Sigmoid colon (tissue), 7 donors: ENCODE results near the gene AGBL1. TPM values are rescaled to one million over a fixed set of nuclear protein-coding genes. Genes with fewer than 3 reads are reported as not detected.

Source experiments
- DNase-seq: peaks from one replicate; pipeline ENCODE4 v3.0.0-alpha.2; 2019
- H3K27ac ChIP-seq, 4 donors: fragments of 200-600 bp; sonication (generic); one replicate each; pipeline ENCODE4 v1.5.1; 2016 to 2019; ENCODE audit warnings: mild to moderate bottlenecking in 1 of 4
- H3K27me3 ChIP-seq, 3 donors: fragments of 200-600 bp; sonication (generic); one replicate each; pipeline ENCODE4 v1.5.1; 2019; ENCODE audit warnings: mild to moderate bottlenecking in 1 of 3
- H3K36me3 ChIP-seq, 4 donors: fragments of 200-600 bp; sonication (generic); one replicate each; pipeline ENCODE4 v1.5.1; 2016 to 2019
- H3K4me1 ChIP-seq, 4 donors: fragments of 200-600 bp; sonication (generic); one replicate each; pipeline ENCODE4 v1.5.1; 2017 to 2019
- H3K4me3 ChIP-seq, 4 donors: fragments of 200-600 bp; sonication (generic); one replicate each; pipeline ENCODE4 v1.5.1; 2017 to 2019; ENCODE audit warnings: mild to moderate bottlenecking in 2 of 4, moderate library complexity in 1 of 4
- H3K9me3 ChIP-seq, 4 donors: fragments of 200-600 bp in 3 of 4; sonication (generic) in 3 of 4; one replicate each; pipeline versions ENCODE4 v1.5.1 to v1.6.1; 2013 to 2019
- EP300 ChIP-seq, 4 donors: sonication (generic); formaldehyde crosslinking; IDR thresholded peaks; one replicate each; pipeline ENCODE4 v1.6.1; 2017; ENCODE audit warnings: antibody characterized with exemption in 4 of 4
- POLR2A ChIP-seq, 2 donors: fragments of 450-650 bp; IDR thresholded peaks; one replicate each; pipeline ENCODE4 v1.6.1; 2016; ENCODE audit warnings: antibody characterized with exemption in 2 of 2, mild to moderate bottlenecking in 2 of 2, moderate library complexity in 2 of 2
- POLR2AphosphoS5 ChIP-seq, 4 donors: sonication (generic); formaldehyde crosslinking; IDR thresholded peaks; one replicate each; pipeline ENCODE4 v1.6.1; 2017; ENCODE audit warnings: antibody characterized with exemption in 4 of 4
- WGBS, 2 donors: extraction: QIAGEN DNeasy Blood & Tissue Kit; methylation state at CpG; one replicate each; pipeline ENCODE4 v1.1.7; 2013; 5-methylcytosine and 5-hydroxymethylcytosine counted together
- intact Hi-C: fragments of 100-400 bp; cut with DNase I; formaldehyde crosslinking; loops from one replicate; pipeline ENCODE4 v1.15.1; 2023
- polyA plus RNA-seq, 3 donors: library from polyadenylated mRNA; stranded (reverse); fragments of 200-250 nt; gene quantifications; one replicate each; pipeline ENCODE4 v1.2.3, GENCODE V29; 2013
- total RNA-seq, 4 donors: library from RNA; depleted of rRNA; stranded (reverse); fragments of >200 nt; gene quantifications; one replicate each; pipeline ENCODE4 v1.1.0, GENCODE V29; 2016
- TF ChIP-seq, protein P1 (sequence below), 4 experiments: fragments of 450-650 bp in 3 of 4; fragments of 200-600 bp in 1 of 4; IDR thresholded peaks; one replicate each; pipeline ENCODE4 v1.5.1; 2016 to 2019; ENCODE audit warnings: antibody characterized with exemption in 4 of 4, mild to moderate bottlenecking in 3 of 4, moderate library complexity in 2 of 4
- donor health status: healthy with polysubstance abuse.
- donor health status: Bipolar disorder and iron deficiency.
- donor health status: healthy.

Gene AGBL1
- total and polyA plus RNA-seq, 7 donors, result 0.16 to 0.28 TPM; not detected in 5

DNA sequence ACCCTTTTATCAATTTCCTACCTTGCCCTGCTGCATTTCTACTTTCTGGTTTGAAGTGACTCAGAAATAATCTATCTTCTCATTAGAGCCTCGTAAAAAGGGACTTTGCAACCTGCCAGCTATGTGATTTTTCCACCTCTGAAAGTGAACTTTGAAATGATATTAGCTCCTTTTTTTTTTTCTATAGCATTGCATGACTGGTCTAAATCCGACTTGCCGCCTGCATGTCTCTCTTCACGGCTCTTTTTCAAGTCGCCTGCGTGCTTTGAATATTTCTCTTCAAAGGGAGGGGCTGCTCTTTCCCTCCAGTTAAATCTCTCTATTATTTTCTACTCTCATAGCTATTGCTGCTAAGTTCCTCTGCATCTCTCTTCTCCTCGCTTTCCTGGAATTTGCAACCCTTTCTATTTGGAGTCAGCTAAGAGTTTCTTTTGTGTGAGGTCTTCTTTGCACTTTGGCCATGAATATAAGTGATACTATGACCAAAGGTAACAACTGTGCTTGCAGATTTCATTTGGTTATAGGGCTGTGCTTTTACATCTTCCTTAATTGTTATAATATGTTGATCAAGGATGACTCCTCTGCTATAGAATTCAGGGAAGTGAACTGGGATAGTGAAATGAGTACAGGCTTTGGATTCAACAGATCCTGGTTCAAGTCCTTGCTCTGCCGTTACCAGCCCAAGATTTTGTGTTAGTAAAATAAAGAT is 541.1 kb downstream of the AGBL1 start:
- TF ChIP-seq POLR2A (IDR thresholded peaks at IDR 0.05), result no peak
- TF ChIP-seq, protein P1, sequence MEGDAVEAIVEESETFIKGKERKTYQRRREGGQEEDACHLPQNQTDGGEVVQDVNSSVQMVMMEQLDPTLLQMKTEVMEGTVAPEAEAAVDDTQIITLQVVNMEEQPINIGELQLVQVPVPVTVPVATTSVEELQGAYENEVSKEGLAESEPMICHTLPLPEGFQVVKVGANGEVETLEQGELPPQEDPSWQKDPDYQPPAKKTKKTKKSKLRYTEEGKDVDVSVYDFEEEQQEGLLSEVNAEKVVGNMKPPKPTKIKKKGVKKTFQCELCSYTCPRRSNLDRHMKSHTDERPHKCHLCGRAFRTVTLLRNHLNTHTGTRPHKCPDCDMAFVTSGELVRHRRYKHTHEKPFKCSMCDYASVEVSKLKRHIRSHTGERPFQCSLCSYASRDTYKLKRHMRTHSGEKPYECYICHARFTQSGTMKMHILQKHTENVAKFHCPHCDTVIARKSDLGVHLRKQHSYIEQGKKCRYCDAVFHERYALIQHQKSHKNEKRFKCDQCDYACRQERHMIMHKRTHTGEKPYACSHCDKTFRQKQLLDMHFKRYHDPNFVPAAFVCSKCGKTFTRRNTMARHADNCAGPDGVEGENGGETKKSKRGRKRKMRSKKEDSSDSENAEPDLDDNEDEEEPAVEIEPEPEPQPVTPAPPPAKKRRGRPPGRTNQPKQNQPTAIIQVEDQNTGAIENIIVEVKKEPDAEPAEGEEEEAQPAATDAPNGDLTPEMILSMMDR (IDR thresholded peaks at IDR 0.05), result no peak
- no peak for TF ChIP-seq EP300 (IDR thresholded peaks at IDR 0.05)
- TF ChIP-seq POLR2AphosphoS5 (IDR thresholded peaks at IDR 0.05), result no peak
- Histone ChIP-seq H3K36me3 (no peaks in the 10 kb centered on the region), H3K4me3 (no peak overlapping the region), H3K27me3 (no peaks in the 10 kb centered on the region), H3K9me3 (no peaks in the 10 kb centered on the region), H3K27ac (no peak overlapping the region), H3K4me1 (peaks cover 0 to 8% (median 0%) of the 10 kb centered on the region in 4 donors)
- DNase-seq, result no peak
- intact Hi-C loops, result no loop called here
- WGBS, 2 donors, result 14 to 36% methylated on average over 8 of the region's 8 CpGs

DNA sequence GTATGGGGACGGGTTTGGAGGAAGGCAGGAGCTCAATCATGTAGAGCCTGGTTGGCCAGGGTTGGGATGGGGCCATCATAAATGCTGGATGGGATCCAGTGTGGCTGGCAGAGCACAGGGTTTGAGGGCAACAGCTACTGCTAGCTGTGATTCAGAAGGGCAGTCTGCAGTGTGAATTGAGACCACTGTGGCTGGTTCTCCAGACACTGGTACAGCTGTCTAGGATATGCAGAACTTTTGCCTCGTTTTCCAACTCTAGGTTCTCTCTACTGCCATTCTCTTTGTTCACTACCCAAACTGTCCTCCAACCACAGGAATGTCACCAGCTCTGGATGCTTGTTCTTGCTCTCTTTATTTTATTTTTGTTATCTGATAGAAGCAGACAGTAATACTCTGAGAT is 543.6 kb downstream of the AGBL1 start:
- TF ChIP-seq EP300 (IDR thresholded peaks at IDR 0.05) (no peak), POLR2A (IDR thresholded peaks at IDR 0.05) (no peak), POLR2AphosphoS5 (IDR thresholded peaks at IDR 0.05) (no peak)
- TF ChIP-seq, protein P1 (IDR thresholded peaks at IDR 0.05), result no peak
- no peak for DNase-seq
- Histone ChIP-seq H3K27me3 (no peaks in the 10 kb centered on the region), H3K36me3 (no peaks in the 10 kb centered on the region), H3K27ac (no peak overlapping the region), H3K9me3 (no peaks in the 10 kb centered on the region), H3K4me1 (peaks cover 0 to 8% (median 0%) of the 10 kb centered on the region in 4 donors), H3K4me3 (no peak overlapping the region)
- 33 to 51% methylated on average over 2 of the region's 2 CpGs for WGBS, 2 donors
- intact Hi-C loops, result no loop called here

DNA sequence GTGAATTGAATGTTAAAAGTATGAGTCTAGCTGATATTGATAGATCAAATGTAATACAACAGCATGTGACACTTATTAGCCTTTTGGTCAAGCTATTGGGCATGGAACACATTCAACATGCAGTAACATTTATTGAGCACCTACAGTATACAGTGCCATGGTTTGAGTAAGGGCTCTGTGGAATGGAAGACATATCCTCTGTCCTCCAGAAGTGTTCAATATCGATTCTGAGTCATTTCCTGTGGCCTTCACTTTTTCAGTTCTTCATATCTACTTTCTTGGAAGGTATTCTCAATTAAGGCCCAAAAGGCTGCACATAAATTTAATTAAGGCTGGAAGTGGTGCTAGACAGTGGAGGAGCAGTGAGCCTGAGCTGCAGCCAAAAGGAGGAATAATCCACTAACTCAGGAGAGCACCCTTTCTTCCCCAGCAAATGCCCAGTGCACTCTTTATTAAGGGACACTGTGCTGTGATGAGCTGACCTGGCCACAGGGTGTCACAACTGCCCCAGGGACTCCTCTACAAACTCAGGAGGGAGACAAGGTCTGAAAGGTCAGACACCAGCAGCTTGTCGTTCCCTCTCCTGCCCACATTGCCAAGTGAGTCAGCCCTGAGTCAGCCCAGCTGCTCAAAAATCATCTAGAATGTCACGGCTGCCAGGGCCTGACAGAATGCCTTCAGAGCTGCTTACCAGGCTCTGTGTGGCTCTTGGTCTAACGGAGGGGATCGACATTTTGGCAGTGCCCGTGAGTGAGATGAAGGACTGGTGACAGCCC is 544.8 kb downstream of the AGBL1 start:
- intact Hi-C loops, result no loop called here
- no peak overlapping the region for H3K27ac ChIP-seq
- peaks cover 0 to 8% (median 0%) of the 10 kb centered on the region in 4 donors for H3K4me1 ChIP-seq
- H3K36me3 ChIP-seq, result no peaks in the 10 kb centered on the region
- no peak overlapping the region for H3K4me3 ChIP-seq
- peak in 1 of 4 donors; percentile 10 for TF ChIP-seq POLR2AphosphoS5 (IDR thresholded peaks at IDR 0.05)
- no peak for TF ChIP-seq EP300 (IDR thresholded peaks at IDR 0.05)
- H3K9me3 ChIP-seq, result no peaks in the 10 kb centered on the region
- DNase-seq, result peak; percentile 64
- H3K27me3 ChIP-seq, result no peaks in the 10 kb centered on the region
- 18 to 49% methylated on average over 6 of the region's 6 CpGs for WGBS, 2 donors

DNA sequence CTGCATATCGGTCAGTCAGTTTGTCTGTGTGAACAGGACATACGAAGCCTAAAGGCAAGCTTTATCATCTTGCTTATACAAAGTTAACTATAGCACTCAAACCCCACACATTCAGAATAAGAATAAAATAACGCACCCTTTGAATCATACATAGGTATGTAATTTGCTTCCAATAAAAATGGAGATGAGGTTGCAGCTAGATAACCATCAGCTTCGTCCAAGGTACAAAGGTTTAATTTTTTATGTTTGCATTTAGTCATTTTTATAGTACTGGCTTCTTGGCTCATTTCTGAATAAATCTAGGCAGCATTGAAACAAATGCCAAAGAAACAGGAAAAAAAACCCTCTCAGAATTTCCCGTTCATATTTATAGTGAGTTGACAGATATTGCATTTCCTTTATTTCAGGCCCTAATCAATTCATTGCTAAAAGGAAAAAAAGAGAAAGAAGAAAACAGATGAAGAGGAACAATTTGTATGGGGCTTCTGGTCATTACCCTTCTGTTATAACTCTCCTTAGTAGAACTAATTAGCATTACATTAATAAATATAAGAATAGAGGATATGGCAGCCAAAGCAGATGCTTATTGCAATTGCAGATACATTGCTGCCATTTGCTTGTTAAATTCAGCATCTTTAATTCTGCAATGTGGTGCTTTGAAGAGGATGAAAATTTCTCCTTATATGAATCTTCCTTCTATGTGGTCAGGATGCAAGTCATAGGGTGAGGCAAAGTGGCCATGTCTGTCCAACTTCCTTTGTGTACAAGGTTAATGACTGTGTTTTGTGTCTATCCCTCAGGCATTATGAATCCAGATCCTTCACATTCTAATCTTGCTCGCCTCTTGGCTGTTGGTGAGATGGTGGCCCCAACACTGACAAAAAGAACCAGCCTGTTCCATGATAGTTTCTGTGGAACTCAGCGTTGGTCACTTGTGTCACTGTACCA is 550.0 kb downstream of the AGBL1 start:
- Histone ChIP-seq H3K27ac (no peak overlapping the region), H3K27me3 (no peaks in the 10 kb centered on the region), H3K9me3 (peaks cover 0 to 2% (median 0%) of the 10 kb centered on the region in 4 donors), H3K4me3 (no peak overlapping the region), H3K4me1 (peaks cover 0 to 4% (median 0%) of the 10 kb centered on the region in 4 donors), H3K36me3 (no peaks in the 10 kb centered on the region)
- intact Hi-C loops, result no loop called here
- 37 to 70% methylated on average over 7 of the region's 7 CpGs for WGBS, 2 donors
- no peak for DNase-seq
- TF ChIP-seq POLR2AphosphoS5 (IDR thresholded peaks at IDR 0.05), result no peak
- no peak for TF ChIP-seq POLR2A (IDR thresholded peaks at IDR 0.05)
- TF ChIP-seq, protein P1 (IDR thresholded peaks at IDR 0.05), result no peak
- TF ChIP-seq EP300 (IDR thresholded peaks at IDR 0.05), result no peak
